ENCODE results near the gene STRADA. TPM values are rescaled to one million over a fixed set of nuclear protein-coding genes. Genes with fewer than 3 reads are reported as not detected.

The STRADA gene
- total and polyA plus RNA-seq, 2 of the 8 experiments (the other 6 are each of a cell fraction or from before 2014, with no cell fraction given) = 35.6 to 43.3 TPM

GRCh38 chr17:63694229-63694949, 47.2 kb downstream of the STRADA start:
- Histone ChIP-seq H3K27ac (ENCODE audit: low read depth, low read length) (no peak overlapping the region; the same call in 1 of the 2 replicates), H3K4me2 (ENCODE audit: insufficient read depth in 1 of 2, low read depth in 2 of 2, low read length in 2 of 2) (no peak overlapping the region), H4K5ac (ENCODE audit: insufficient read length, low read depth, low read length) (no peak overlapping the region), H3K9ac (replicated peaks in 1 of 4; ENCODE audit: extremely low read depth in 1 of 4, low read depth in 3 of 4, low read length in 3 of 4) (no peak overlapping the region), H2BK15ac (ENCODE audit: low read length) (no peak overlapping the region), H2AFZ (ENCODE audit: low read length) (no peak overlapping the region), H3K27me3 (replicated peaks in 1 of 4; ENCODE audit: control insufficient read depth in 3 of 4, extremely low read depth in 1 of 4, insufficient read depth in 3 of 4, low read length in 3 of 4) (no peaks in the 10 kb centered on the region), H2BK120ac (replicated peaks; ENCODE audit: low read depth, low read length) (no peak overlapping the region), H3K9me3 (ENCODE audit: insufficient read depth in 2 of 2, low read depth in 1 of 2, low read length in 1 of 2) (no peaks in the 10 kb centered on the region), H2AK5ac (ENCODE audit: low read depth, low read length) (no peak overlapping the region), H4K20me1 (replicated peaks in 1 of 2; ENCODE audit: control insufficient read depth in 1 of 2, insufficient read depth in 2 of 2, low read length in 2 of 2) (peaks cover 3 to 6% of the 10 kb centered on the region in 2 experiments), H3K18ac (ENCODE audit: extremely low read depth, low read length) (no peak overlapping the region), H2BK12ac (ENCODE audit: low read depth, low read length) (no peak overlapping the region), H3K36me3 (ENCODE audit: control insufficient read depth in 2 of 4, insufficient read depth in 4 of 4, low read length in 3 of 4) (peaks cover 3 to 15% (median 5%) of the 10 kb centered on the region in 4 experiments; a peak in 5 of 8 replicates), H3K79me1 (ENCODE audit: low read depth, low read length) (no peaks in the 10 kb centered on the region), H3K79me2 (ENCODE audit: control insufficient read depth in 1 of 2, insufficient read depth in 2 of 2, low read length in 2 of 2) (no peaks in the 10 kb centered on the region), H3K23ac (ENCODE audit: insufficient read length) (no peak overlapping the region), H3K14ac (ENCODE audit: insufficient read length) (no peak overlapping the region), H3K4me1 (replicated peaks in 1 of 4; ENCODE audit: control insufficient read depth in 3 of 4, insufficient read depth in 4 of 4, low read length in 3 of 4) (peaks cover 0 to 19% (median 7%) of the 10 kb centered on the region in 4 experiments; a peak in 5 of 7 replicates), H2BK5ac (ENCODE audit: low read depth, low read length) (no peak overlapping the region), H2BK20ac (ENCODE audit: low read length) (no peak overlapping the region), H3K56ac (replicated peaks; ENCODE audit: insufficient read length, low read depth, low read length) (no peak overlapping the region), H4K8ac (ENCODE audit: extremely low read depth, insufficient read depth, low read length) (no peak overlapping the region), H4K91ac (replicated peaks; ENCODE audit: insufficient read length, low read length) (no peak overlapping the region), H3K4me3 (ENCODE audit: extremely low read depth in 1 of 4, insufficient read depth in 2 of 4, low read depth in 3 of 4, low read length in 4 of 4) (no peak overlapping the region), H3K23me2 (ENCODE audit: low read depth, low read length) (peaks cover 7% of the 10 kb centered on the region; the same call in 1 of the 2 replicates), H3K4ac (replicated peaks; ENCODE audit: insufficient read length, low read depth, low read length) (no peak overlapping the region)
- DNase-seq (ENCODE audit: low read depth in 1 of 2, low spot score in 2 of 2) (no peak), FAIRE-seq (no peak)
- ChIA-PET CTCF (ENCODE audit: partially characterized antibody) (interaction anchor here (0.7 to 7.3 kb wide), 18 partner anchors 9 to 292 kb away, joined by 3 to 65 read pairs (median 4); no protein-coding TSS in a partner anchor), POLR2A (ENCODE audit: partially characterized antibody) (interaction anchor here (0.7 to 2.3 kb wide), 6 partner anchors 9 to 98 kb away, joined by 3 to 9 read pairs (median 4); partner anchors contain the start of genes CCDC47 and DDX42)
- 77% methylated on average over 12 of the region's 12 CpGs; no CpG with 5 or more reads in 1 of the 2 experiments for WGBS, 2 experiments (ENCODE audit: extremely low coverage in 1 of 2, insufficient coverage in 1 of 2, insufficient read length in 1 of 2, insufficient replicate concordance in 2 of 2, low coverage in 1 of 2, low lambda C conversion rate in 2 of 2, missing lambda C conversion rate in 1 of 2)
- TF ChIP-seq POLR2A (IDR thresholded peaks at IDR 0.05; ENCODE audit: control extremely low read depth in 1 of 2, low read depth in 2 of 2, low read length in 2 of 2) (peak in 1 of 2 experiments; percentile 22; a peak in 1 of 3 replicates), POLR2AphosphoS5 (IDR thresholded peaks at IDR 0.05; ENCODE audit: low read depth, low read length) (peak; percentile 68; the same call in 1 of the 2 replicates), POU5F1 (IDR thresholded peaks at IDR 0.05; ENCODE audit: low read depth, low read length) (no peak)

Measured in H1 (cell line).